Stimulated activated CD4-positive, alpha-beta T cell treated with anti-CD3 and anti-CD28 coated beads, Interleukin-12 subunit alpha, Interleukin-12 subunit beta, amount 100 ng/mL, for 4 hours (primary cell): ENCODE measurements around the gene RNF223.

ENCODE experiments used
- DNase-seq: peaks from one replicate; pipeline ENCODE4 v3.0.0-alpha.2; 2020

The RNF223 gene

DNA sequence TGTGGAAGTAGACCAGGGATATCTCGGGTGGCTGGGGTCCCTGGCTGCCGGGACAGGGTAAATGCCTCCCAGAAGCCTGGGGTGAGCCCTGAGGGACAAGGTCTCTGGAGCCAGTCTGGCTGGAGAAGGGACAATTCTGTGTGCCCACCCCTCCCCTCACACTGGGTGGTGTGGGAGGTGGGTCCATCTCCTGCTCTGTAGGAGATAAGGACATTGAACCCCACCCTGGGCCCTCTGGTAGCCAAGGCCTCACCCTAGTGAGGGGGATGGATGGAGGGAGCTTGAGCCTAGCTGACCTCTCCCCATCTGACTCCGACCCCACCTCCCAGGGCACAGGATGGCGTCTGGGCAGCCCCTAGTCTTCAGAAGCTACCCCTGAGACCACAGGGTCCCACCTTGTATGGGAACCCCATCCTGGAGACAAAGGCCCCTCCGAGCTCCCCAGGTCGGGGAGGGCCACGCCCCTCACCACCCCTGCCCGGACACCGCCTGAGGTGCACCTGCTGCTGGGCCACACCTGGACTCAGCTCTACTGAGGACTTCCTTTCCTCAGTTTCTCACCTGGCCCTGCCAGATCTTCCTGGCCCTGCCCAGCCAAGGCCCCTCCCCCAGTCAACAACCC is 49.8 kb downstream of the RNF223 start:
- no peak for DNase-seq

GRCh38 chr1:1023700-1024099 is 50.4 kb downstream of the RNF223 start:
- DNase-seq, result no peak

GRCh38 chr1:1022302-1023009 is 51.6 kb downstream of the RNF223 start:
- DNase-seq, result no peak

DNA sequence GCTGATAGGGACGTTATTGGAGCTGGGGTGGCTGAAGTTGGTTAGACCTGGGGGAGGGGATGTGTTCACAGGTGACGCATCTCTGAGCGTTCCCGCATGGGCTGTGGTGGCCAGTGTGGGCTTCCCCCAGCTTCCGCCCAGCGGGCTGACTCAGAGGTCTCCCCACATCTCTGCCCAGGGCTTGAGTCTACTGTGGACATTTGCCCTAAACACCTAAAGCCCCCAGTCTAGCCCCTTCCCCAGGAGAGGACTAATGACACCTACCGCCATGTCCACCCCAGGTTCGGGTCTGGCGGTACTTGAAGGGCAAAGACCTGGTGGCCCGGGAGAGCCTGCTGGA is 52.2 kb downstream of the RNF223 start:
- no peak for DNase-seq

- no peak for DNase-seq
Measured at GRCh38 chr1:1021010-1021919, 52.8 kb downstream of the RNF223 start.
